ENCODE results near the gene APOBEC3G.

GRCh38 chr22:39084666-39085065 lies 7.6 kb downstream of the APOBEC3G start:
- TF ChIP-seq RCOR1 (IDR thresholded peaks at IDR 0.05; ENCODE audit: low read length) (no peak), SIN3A (IDR thresholded peaks at IDR 0.05; ENCODE audit: borderline replicate concordance, low read depth, low read length) (no peak), YY1 (IDR thresholded peaks at IDR 0.05; ENCODE audit: low read depth) (no peak), RAD21 (IDR thresholded peaks at IDR 0.05; ENCODE audit: low read length) (no peak), PBX3 (IDR thresholded peaks at IDR 0.05) (no peak), CTCF (IDR thresholded peaks at IDR 0.05) (no peak), EP300 (IDR thresholded peaks at IDR 0.05; ENCODE audit: borderline replicate concordance in 1 of 2, low read depth in 1 of 2, low read length in 1 of 2) (no peak), POLR2AphosphoS5 (IDR thresholded peaks at IDR 0.05; ENCODE audit: low read depth, low read length) (no peak)

Measured in SK-N-SH (cell line).